HG02642 (cell line): ENCODE data around the gene HTT.

ENCODE experiments used
- ATAC-seq: cut with Tn5 transposase; IDR thresholded peaks from one replicate; pipeline ENCODE4 v1.9.1; 2021; ENCODE audit warnings: mild to moderate bottlenecking; ENCODE audit not compliant: unreplicated experiment, poor library complexity

HTT gene

GRCh38 chr4:3196670-3197359 is 122.3 kb downstream of the HTT start:
- no peak for ATAC-seq

DNA sequence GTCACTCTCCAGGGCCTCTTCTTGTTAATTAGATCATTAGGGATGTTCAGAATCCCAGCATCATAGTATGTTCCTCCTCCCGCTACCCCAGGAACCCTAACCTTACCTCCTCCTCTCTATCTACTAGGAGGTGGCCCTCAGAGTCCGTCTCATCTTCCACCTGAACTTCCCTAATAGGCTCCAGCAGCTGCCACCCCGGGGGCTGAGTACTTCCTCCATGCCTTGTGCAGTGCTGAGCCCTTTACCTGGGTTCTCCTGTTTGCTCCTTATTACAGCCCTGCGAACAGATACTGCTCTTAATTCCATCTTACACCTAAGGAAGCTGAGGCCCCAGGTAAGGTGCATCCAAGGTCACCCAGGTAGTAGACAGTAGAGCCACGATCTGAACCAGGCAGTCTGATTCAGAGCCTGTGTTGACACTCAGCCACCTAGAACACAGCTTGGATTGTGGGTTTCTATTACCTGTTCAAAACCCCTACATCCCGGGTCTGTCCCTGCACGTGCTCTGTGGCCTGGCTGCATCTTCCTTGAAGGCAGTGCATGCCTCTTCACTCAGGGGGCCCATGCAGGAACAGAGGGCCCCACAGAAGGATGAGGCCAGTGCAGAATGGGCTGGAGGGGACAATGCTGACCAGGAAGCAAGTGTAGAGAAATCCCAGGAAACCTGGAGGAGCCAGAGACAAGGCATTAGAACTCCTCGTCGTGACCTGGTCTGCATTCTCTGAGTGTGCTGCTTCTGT is 123.1 kb downstream of the HTT start:
- no peak for ATAC-seq

- ATAC-seq: no peak
Observed at GRCh38 chr4:3198906-3199305, 124.4 kb downstream of the HTT start.

GRCh38 chr4:3199653-3200422 is 125.4 kb downstream of the HTT start:
- ATAC-seq: no peak

GRCh38 chr4:3200423-3201090 is 126.1 kb downstream of the HTT start:
- no peak for ATAC-seq

GRCh38 chr4:3201718-3202702 is 127.5 kb downstream of the HTT start:
- ATAC-seq: peak; percentile 59

DNA sequence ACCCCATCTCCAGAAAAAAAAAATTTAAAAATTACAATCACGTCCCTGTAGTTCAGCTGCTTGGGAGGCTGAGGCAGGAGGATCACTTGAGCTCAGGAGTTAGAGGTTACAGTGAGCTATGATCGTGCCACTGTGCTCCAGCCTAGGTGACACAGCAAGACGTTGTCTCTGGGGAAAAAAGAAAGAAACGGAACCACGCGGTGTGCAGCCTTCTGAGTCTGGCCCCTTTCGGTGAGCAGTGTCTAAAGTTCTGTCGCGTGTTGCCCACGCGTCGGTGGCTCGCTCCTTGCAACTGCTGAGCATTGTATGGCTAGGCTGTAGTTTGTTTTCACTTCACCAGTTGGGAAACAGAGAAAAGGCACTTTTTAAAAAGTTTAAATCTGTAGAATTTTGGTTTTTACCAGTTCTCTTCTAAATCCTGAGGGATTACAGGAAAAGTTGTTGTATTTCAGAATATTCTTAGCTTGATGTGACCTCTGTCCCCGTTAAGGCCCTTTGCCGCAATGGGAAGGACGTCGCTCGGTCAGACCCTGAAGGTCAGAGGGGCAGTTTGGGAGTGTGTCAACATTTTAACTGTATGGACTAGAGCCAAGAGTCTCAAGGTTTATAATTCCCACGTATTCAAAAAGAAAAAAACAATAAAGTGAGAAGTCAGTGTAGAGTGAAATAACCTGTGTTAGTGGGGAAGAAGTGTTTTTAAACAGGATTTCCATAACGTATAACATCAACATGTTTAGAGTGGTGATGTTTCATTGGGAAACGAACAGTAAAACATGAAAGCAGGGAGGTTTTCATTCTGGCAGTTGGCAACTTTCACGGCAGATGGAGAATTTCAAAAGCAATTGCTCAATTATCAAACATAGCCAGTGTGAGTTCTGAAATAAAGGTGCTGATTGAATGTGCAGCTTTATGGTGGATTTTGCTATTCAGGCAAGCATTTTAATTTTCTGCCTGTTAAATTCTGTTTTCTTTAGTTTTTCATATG is 128.6 kb downstream of the HTT start:
- peak; percentile 17 for ATAC-seq

- no peak for ATAC-seq
Observed at GRCh38 chr4:3203971-3204431, 129.5 kb downstream of the HTT start.

- no peak for ATAC-seq
Observed at GRCh38 chr4:3205995-3206394, 131.5 kb downstream of the HTT start.

DNA sequence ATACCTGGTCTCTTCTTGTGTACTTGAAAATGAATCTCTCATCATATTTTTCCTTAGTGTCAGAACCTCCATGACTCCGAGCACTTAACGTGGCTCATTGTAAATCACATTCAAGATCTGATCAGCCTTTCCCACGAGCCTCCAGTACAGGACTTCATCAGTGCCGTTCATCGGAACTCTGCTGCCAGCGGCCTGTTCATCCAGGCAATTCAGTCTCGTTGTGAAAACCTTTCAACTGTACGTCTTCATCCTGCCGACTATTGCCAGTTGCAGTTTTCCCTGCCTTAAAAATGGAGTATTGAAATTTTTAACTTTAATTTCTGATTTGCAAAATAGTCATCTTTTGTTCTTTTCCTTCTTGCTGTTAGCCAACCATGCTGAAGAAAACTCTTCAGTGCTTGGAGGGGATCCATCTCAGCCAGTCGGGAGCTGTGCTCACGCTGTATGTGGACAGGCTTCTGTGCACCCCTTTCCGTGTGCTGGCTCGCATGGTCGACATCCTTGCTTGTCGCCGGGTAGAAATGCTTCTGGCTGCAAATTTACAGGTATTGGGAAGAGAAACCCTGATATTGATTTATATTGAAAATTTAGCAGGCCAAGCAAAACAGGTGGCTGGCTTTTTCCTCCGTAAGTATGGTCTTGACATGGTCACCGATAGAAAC is 132.1 kb downstream of the HTT start:
- no peak for ATAC-seq

GRCh38 chr4:3207531-3208037 is 133.1 kb downstream of the HTT start:
- no peak for ATAC-seq

DNA sequence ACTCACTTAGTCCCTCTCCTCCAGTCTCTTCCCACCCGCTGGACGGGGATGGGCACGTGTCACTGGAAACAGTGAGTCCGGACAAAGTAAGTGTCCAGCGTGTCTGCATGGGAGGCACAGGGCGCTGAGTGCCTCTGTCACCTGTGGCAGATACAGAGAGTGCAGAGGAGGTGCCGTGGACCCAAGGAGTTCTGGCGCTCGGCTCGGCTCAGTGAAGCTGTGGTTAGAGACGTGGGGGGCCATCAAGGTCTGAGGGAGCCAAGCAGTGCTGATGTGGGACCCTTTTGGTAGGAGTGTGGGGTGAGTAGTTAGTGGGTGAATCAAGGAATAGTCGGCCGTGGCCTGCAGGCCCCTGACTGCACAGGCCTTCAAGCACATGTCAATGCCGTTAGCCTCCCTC is 134.3 kb downstream of the HTT start:
- ATAC-seq: no peak

DNA sequence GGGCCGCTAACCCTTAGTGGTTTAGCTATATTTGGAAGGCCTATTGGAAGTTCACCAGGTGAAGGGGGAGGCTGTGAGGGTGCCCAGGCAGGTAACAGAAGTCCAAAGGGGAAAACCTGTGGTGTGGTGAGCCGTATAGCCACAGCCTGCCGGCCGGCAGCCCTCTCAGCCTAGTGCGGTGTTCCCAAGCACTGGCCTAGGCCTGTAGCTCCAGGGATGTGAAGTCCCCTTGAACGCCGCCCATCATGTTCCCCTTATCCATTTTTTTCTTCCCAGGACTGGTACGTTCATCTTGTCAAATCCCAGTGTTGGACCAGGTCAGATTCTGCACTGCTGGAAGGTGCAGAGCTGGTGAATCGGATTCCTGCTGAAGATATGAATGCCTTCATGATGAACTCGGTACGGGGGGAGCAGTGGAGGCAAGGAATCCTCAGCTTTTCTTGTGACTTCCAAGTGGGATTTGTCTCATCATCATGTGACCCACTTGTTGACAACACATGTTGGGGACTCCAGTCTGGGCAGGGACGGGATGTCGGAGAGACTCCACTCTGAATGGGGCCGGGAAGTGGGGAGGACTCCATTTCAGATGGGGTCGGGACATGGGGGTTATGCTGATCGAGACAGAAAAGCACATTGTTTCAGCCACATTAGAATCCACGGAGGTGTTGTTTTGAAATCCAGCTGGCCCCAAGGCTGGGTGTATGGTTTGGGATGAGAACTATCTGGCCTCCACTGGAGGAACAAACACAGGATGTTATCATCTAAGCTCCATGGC is 135.3 kb downstream of the HTT start:
- ATAC-seq: no peak

GRCh38 chr4:3210467-3210866 is 136.0 kb downstream of the HTT start:
- no peak for ATAC-seq

- ATAC-seq: no peak
Observed at GRCh38 chr4:3211866-3212265, 137.4 kb downstream of the HTT start.

DNA sequence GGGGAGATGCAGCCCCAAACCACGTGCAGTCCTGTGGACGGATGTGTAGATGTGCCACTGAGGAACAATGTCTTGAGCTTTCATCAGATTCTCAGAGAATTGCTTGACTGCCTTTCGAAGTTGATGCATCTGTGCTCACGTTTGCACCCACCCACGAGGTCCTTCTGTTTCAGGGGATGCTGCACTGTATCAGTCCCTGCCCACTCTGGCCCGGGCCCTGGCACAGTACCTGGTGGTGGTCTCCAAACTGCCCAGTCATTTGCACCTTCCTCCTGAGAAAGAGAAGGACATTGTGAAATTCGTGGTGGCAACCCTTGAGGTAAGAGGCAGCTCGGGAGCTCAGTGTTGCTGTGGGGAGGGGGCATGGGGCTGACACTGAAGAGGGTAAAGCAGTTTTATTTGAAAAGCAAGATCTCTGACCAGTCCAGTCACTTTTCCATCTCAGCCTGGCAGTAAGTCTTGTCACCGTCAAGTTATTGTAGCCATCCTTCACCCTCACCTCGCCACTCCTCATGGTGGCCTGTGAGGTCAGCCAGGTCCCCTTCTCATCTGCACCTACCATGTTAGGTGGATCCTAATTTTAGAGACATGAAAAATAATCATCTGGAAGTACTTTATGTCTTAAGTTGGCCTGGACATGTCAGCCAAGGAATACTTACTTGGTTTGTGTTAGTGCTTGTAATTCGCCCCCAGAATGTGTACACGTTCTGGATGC is 138.1 kb downstream of the HTT start:
- ATAC-seq: no peak
